TTC549 (cell line): ENCODE results near the gene EML4.
"Not testable (repeated sequence)": the region's sequence is repeated elsewhere in the genome, so short reads cannot be mapped to it uniquely, and the experiment has no call there.

Source experiments
- FAIRE-seq: peaks from 2 replicates; lab custom pipeline; 2012; peaks lifted over from hg19 to GRCh38; lab: Jason Lieb, UNC

The EML4 gene

DNA sequence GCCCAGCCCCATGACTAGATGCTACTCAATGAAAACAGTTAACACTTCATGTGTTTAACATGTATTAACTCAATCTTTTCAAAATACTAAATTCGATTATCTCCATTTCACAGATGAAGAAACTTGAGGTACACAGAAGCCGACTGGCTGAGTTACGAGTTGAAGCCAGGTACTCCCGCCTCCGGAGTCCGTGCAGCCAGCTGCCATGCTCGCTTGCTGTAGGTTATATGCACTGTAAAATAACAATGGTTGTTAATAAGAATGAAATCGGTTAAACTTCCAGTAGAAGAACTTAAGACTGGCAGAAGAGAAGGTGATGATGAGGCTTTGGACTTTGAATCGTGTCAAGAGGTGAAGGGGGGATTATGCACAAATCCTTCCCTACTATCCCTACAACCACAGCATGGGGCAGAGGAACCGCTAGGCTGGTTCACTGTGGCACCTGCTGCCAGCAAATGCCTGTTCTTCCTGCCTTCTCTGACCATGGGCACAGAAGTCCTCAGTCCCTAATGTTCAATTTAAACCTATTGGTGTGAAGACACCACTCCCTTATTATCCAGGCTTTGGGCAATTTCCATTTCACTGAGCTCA is 166.5 kb downstream of the EML4 start:
- FAIRE-seq: no peak

DNA sequence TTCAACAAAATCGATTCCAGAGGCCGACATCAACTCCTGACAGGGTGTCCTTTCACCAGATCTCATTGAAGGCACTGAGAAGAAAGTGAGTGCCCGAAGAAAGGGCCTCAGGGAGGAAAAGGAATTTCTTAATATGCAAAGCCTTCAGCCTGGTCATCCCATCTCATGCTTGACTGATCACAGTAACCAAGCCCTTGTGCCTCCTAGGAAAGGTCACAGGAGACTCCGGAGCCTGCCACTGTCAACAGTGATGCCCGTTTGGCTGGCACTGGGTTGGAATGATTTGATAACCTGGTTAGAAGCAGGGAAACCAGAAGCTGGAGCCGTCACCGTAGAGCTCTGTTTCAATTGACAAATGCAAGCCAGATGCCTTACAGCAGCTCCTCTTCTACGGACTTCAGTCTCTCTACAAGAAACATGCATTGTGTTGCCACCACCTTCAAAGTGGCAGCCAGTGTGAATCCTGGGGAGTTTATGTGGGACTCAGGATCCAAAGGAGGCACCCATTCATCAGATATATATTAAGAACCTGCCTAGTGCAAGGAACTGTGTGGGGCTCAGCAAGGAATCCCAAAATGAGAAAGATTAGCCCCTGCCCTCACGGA is 167.3 kb downstream of the EML4 start:
- FAIRE-seq: no peak

DNA sequence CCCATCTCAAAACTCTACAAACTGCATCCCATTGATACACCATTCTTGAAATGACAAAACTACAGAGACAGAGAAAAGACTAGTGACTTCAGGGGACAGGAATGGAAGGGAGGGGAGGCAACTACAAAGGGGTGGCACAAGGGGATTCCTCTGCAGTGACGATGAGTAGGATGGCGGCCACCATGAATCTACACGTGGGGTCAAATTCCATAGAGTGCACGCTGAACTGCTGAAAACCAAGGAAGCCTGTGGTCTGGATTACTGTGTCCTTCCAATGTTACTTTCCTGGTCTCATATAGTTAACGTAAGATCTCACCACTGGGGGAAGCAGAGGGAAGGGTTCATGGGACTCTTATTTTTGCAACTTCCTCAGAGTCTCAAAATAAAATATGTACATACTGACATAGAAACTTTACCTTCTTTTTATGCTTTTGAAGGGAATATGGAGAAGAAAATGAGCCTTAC is 168.2 kb downstream of the EML4 start:
- no peak for FAIRE-seq

DNA sequence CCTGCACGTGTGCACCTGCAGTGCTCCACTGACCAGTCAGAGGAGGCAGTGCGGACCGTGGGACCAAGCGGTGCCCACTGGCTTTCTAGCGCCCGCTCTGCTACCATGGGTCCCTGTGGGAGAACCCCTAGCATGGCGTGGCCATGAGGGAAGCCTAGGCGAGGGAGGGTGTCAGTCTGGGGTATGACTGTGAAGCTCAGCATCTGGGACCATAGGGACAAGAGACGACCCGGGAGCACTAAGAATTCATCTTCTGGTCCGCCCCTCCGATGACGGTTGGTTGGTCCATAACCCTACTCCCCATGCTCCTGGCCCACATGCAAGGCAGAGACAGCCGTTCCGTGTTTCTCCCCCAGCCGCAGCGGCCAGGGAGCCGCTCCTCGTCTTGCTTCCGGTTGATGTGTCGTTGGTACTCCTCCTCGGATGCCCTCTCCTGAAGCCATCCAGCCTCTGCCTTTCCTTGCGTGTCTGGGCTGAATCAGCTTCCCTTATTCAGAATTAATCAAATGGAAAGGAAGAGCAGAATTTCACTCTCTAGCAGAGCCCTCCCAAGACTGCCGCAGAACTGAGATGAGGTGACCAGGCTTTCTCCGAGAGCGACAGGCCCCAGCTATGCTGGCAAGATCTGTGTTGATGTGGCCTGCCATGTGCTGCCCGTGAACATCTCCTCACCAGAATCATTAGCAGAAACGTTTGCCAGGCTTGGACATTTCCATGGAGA is 168.9 kb downstream of the EML4 start:
- FAIRE-seq: no peak

DNA sequence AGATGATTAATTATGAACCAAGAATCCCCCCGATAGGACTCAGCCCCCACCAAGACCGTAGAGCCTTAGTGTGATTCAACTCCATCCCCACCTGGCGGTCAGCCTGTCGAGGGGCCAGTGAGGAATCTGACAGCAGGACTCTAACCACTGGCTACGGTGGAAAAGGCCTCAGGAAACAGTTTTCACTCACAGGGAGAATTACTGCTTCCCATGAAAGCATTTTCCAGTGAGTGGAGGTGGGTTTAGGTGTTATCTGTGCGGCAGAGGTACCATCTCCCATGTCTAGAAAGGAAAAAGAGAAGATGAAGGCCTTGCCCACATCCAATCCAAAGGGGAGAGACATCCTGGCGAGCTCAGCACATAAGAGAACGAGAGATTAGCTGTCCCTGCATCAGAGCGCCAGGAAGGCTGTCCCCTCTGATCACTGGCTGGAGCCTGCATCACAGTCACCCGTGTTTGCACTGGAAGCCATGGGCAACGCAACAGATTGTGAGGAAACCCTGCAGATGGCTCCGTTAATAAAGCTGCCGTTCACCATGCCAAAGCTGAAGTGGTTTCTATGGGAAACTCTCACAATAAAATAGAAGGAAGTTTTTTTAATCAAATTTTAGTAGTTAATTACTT is 169.5 kb downstream of the EML4 start:
- FAIRE-seq: no peak

- FAIRE-seq: no peak
These were observed 170.2 kb downstream of the EML4 start for GRCh38 chr2:42339191-42339912.

- FAIRE-seq: no peak
These were observed 171.1 kb downstream of the EML4 start for GRCh38 chr2:42340045-42340937.

DNA sequence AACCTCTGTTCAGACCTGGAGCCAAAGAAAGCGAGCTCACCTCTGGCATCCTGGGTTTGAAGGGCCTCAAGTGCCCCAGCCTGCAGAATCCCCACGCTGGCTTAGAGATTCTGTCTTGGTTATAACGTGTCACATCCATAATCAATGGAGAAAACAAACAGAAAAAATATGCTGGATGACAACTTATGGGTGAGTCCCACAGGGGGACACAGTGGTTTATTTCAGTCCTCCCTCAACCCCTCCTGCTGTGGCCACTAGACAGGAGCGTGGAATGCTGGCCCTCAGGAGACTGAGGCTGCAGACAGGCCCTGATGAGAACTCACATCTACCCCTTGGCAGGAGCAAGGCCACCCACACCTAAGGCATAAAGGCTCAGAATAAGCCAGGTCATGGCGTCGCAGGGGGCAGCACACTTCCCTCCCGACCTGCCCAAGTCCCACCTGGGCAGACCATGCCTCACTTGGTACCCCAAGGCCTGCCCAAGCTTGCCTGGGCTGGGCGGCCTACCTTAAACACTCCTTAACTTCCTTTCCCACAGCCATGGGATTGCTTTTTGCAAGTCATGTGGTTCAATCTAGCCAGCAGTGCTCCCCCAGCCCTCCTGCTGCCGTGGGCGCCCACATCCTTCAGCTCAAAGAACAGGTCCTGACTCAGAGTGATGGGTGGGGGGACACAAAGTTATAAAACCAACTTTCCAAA is 171.9 kb downstream of the EML4 start:
- no peak for FAIRE-seq

GRCh38 chr2:42342061-42342794 is 173.1 kb downstream of the EML4 start:
- FAIRE-seq: no peak

GRCh38 chr2:42342795-42343241 is 173.7 kb downstream of the EML4 start:
- no peak for FAIRE-seq

DNA sequence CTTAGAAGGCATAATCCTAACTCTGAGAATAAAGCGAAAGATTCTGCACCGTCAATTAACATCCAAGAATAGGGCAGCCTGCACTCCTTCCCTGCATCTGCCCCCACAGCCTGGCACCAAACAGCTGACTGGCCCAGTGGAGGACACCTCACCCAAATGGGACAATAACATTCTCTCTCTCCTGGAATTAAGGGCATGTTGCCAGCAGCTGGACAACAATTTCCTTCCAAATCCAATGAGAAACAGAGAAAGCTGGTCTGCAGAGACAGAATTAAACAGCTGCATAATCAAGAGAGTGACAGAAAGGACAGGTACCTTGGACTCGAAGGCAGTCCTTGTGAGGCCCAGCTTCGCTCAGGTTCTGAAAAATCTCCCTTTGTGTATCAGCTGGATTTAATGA is 176.8 kb downstream of the EML4 start:
- no peak for FAIRE-seq

DNA sequence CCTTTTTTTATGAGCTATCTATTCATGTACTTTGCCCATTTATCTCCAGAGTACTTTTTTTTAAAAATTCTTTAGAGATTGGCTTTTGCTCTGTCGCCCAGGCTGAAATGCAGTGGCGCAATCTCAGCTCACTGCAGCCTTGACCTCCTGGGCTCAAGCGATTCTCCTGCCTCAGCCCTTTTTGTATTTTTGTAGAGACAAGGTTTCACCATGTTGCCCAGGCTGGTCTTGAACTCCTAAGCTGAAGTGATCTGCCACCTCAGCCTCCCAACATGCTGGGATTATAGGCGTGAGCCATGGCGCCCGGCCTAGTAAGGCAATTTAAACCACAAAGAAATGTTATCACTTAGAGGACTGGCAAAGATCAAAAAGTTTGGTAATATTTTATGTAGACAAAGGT is 177.7 kb downstream of the EML4 start:
- not testable (repeated sequence) for FAIRE-seq

DNA sequence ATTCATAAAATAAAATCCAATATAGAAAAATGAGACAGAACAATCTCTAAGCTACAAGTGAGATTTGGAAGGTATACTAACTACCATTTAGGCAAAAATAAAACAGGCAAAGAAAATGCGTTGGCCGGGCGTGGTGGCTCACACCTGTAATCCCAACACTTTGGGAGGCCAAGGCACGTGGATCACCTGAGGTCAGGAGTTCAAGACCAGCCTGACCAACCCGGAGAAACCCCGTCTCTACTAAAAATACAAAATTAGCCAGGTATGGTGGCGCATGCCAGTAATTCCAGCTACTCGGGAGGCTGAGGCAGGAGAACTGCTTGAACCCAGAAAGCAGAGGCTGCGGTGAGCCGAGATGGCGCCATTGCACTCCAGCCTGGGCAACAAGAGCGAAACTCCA is 178.4 kb downstream of the EML4 start:
- FAIRE-seq: not testable (repeated sequence)

DNA sequence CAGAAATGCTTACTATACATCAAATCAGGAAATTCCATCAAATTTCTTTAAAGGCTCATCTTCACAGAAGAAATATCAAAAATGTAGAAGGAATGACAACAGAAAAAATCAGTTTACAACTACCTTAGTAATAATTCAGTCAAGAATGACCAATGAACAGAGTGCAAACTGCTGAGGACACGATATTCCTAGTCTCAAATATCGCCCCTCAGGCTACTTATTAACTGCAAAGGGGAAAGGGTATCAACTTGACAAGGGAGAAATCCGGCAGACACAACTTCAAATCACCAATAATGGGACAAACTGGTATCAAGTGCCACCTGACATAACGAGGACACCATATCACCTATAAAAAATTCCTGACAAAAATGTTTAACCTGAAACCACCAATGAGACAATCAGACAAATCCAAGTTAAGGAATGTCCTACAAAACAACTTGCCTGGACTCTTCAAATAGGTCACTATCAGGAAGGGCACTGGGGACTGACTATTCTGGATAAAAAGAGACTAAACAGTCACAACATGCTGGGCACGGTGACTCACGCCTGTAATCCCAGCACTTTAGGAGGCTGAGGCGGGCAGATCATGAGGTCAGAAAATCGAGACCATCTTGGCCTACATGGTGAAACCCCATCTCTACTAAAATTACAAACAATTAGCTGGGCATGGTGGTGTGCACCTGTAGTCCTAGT is 179.1 kb downstream of the EML4 start:
- no peak for FAIRE-seq

GRCh38 chr2:42350434-42351063 is 181.4 kb downstream of the EML4 start:
- FAIRE-seq: no peak

GRCh38 chr2:42351864-42352263 is 182.7 kb downstream of the EML4 start:
- no peak for FAIRE-seq

DNA sequence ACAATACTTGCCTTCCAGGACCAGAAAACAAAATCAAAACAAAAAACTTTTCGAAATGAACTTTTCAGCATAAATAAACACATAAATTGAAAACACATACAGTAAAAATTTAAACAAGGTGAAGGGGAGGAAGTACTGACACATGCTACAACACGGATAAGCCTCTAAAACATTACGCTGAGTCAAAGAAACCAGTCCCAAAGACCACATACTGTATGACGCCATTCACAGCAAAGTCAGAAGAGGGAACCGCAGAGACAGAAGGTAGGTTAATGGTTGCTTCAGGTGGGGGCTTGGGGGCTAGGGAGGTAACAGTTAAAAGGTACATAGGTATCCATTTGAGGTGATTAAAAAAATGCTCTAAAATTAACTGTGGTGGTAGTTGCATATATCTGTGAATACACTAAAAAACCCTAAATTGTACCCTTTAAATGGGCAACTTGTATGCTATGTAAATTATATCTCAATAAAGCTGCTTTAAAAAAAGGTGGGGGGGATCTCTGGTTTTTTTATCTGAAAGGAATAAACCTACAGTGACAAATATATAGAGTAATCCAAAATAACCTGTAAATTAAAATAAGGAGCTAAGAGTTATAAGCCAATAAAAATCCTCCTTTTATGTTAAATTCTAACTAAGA is 184.8 kb downstream of the EML4 start:
- FAIRE-seq: no peak

DNA sequence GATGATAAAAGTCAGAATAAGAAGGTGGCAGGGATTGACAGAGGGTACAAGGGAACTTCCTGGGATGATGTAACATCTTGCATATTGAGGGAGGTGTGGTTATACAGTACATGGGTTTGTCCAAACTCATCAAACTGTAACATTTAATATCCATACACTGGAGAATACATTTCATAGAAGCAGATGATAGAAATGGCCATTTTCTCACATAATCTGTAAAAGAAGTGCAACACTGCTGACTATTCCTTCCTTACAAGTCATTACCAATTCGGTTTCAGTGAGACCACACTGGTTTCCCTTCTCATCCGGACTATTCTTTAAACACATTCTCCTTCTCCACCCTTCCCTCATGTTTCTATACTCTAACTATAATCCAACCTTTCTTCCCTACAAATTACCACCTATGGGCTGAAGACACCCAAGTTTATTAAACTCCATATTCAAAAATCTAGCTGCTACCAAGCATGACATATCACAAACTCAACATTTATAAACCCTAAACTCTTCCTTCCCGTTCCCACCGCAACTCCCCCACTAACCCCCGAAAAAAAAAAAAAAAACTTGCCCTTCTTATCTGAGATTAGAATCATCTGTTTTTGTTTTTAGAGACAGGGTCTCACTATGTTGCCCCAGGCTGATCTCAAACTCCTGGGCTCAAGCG is 190.3 kb downstream of the EML4 start:
- no peak for FAIRE-seq
